ENCODE results near the gene DNAJC2. TPM values are rescaled to one million over a fixed set of nuclear protein-coding genes. Genes with fewer than 3 reads are reported as not detected.
A peak's percentile ranks its signal among the peaks of the same experiment; 100 is the strongest.

Gene DNAJC2
- total and polyA plus RNA-seq, 8 donors, result 12.9 to 56.2 (median 49.1) TPM

GRCh38 chr7:103316380-103316941 is 28.1 kb downstream of the DNAJC2 start:
- no peaks in the 10 kb centered on the region for H3K9me3 ChIP-seq
- intact Hi-C loops (cut with DNase I), result no loop called here
- peaks cover 2 to 100% of the 10 kb centered on the region in 2 donors for H3K36me3 ChIP-seq
- H3K27me3 ChIP-seq, result no peaks in the 10 kb centered on the region
- no peak overlapping the region for H3K4me3 ChIP-seq
- DNase-seq, result no peak
- H3K4me1 ChIP-seq, result no peaks in the 10 kb centered on the region
- H3K27ac ChIP-seq, result no peak overlapping the region
- TF ChIP-seq CTCF (IDR thresholded peaks at IDR 0.05), result no peak
- no peak for ATAC-seq

- H3K27me3 ChIP-seq, result no peaks in the 10 kb centered on the region
- H3K4me1 ChIP-seq, result no peaks in the 10 kb centered on the region
- intact Hi-C loops (cut with DNase I), result no loop called here
- no peaks in the 10 kb centered on the region for H3K9me3 ChIP-seq
- DNase-seq (no peak), ATAC-seq (no peak)
- H3K27ac ChIP-seq, result no peak overlapping the region
- H3K36me3 ChIP-seq, result peaks cover 0 to 100% of the 10 kb centered on the region in 2 donors
- TF ChIP-seq CTCF (IDR thresholded peaks at IDR 0.05), result no peak
- H3K4me3 ChIP-seq, result no peak overlapping the region
Observed at GRCh38 chr7:103314852-103315251, 29.7 kb downstream of the DNAJC2 start.

- Histone ChIP-seq H3K27me3 (no peaks in the 10 kb centered on the region), H3K9me3 (no peaks in the 10 kb centered on the region), H3K27ac (peak overlapping the region in 1 of 2 donors; percentile 35), H3K4me3 (no peak overlapping the region), H3K4me1 (no peaks in the 10 kb centered on the region), H3K36me3 (peaks cover 4 to 99% of the 10 kb centered on the region in 2 donors)
- intact Hi-C loops (cut with DNase I), result no loop called here
- DNase-seq (no peak), ATAC-seq (no peak)
- no peak for TF ChIP-seq CTCF (IDR thresholded peaks at IDR 0.05)
Observed at GRCh38 chr7:103307503-103308231, 36.9 kb downstream of the DNAJC2 start.

- H3K36me3 ChIP-seq, result peaks cover 13 to 72% of the 10 kb centered on the region in 2 donors
- no peak for TF ChIP-seq CTCF (IDR thresholded peaks at IDR 0.05)
- peaks cover 7 to 34% of the 10 kb centered on the region in 2 donors for H3K4me1 ChIP-seq
- ATAC-seq (no peak), DNase-seq (no peak)
- no peaks in the 10 kb centered on the region for H3K9me3 ChIP-seq
- intact Hi-C loops (cut with DNase I), result no loop called here
- H3K27me3 ChIP-seq, result no peaks in the 10 kb centered on the region
- H3K27ac ChIP-seq, result no peak overlapping the region
- H3K4me3 ChIP-seq, result no peak overlapping the region
Observed at GRCh38 chr7:103301441-103301840, 43.1 kb downstream of the DNAJC2 start.

- DNase-seq (no peak), ATAC-seq (no peak)
- Histone ChIP-seq H3K4me1 (peaks cover 7 to 34% of the 10 kb centered on the region in 2 donors), H3K36me3 (peaks cover 9 to 55% of the 10 kb centered on the region in 2 donors), H3K27ac (no peak overlapping the region), H3K9me3 (no peaks in the 10 kb centered on the region), H3K27me3 (no peaks in the 10 kb centered on the region), H3K4me3 (no peak overlapping the region)
- intact Hi-C loops (cut with DNase I), result no loop called here
- TF ChIP-seq CTCF (IDR thresholded peaks at IDR 0.05), result no peak
Observed at GRCh38 chr7:103299660-103300059, 44.9 kb downstream of the DNAJC2 start.

All from left lung (tissue), 10 donors.